ENCODE measurements around the gene ARHGAP42.
"Not testable (repeated sequence)": the region's sequence is repeated elsewhere in the genome, so short reads cannot be mapped to it uniquely, and the experiment has no call there.

- TF ChIP-seq EZH2 (IDR thresholded peaks at IDR 0.05; ENCODE audit: insufficient read depth, poor library complexity, severe bottlenecking); EZH2phosphoT487 (IDR thresholded peaks at IDR 0.05; ENCODE audit: insufficient read depth, low read depth): not testable (repeated sequence)
Observed at GRCh38 chr11:101013702-101014101, 326.6 kb downstream of the ARHGAP42 start.
